Heart left ventricle (tissue), 16 donors: Measurements from ENCODE around the gene INO80C. TPM values are rescaled to one million over a fixed set of nuclear protein-coding genes. Genes with fewer than 3 reads are reported as not detected.

ENCODE experiments used
- ATAC-seq, 4 donors: fragments of 200-7000 bp; cut with Tn5 transposase; one replicate each; pipeline ENCODE4 v1.9.1; 2020 to 2022; ENCODE audit warnings: moderate library complexity in 4 of 4, mild to moderate bottlenecking in 3 of 4, moderate number of reproducible peaks in 1 of 4
- DNase-seq, 5 donors: peaks; one replicate each; pipeline ENCODE4 v3.0.0-alpha.2; 2020
- H3K27ac ChIP-seq, 12 donors: fragments of 200-600 bp; sonication (generic) in 4 of 12; one replicate each; pipeline versions ENCODE4 v1.5.0 to v1.8.0; 2016 to 2022; ENCODE audit warnings: mild to moderate bottlenecking in 2 of 12
- H3K27me3 ChIP-seq, 9 donors: fragments of 200-600 bp; sonication (generic) in 2 of 9; one replicate each; pipeline versions ENCODE4 v1.5.1 to v1.8.0; 2016 to 2022; ENCODE audit warnings: mild to moderate bottlenecking in 3 of 9
- H3K36me3 ChIP-seq, 9 donors: fragments of 200-600 bp; sonication (generic) in 2 of 9; one replicate each; pipeline versions ENCODE4 v1.5.0 to v1.8.0; 2018 to 2022; ENCODE audit warnings: mild to moderate bottlenecking in 2 of 9
- H3K4me1 ChIP-seq, 12 donors: fragments of 200-600 bp; sonication (generic) in 4 of 12; one replicate each; pipeline versions ENCODE4 v1.5.0 to v1.8.0; 2016 to 2022; ENCODE audit warnings: mild to moderate bottlenecking in 3 of 12
- H3K4me3 ChIP-seq, 12 donors: fragments of 200-600 bp; sonication (generic) in 4 of 12; one replicate each; pipeline versions ENCODE4 v1.5.0 to v1.8.0; 2017 to 2022; ENCODE audit warnings: mild to moderate bottlenecking in 9 of 12, moderate library complexity in 4 of 12
- H3K9me3 ChIP-seq, 12 donors: fragments of 200-600 bp; sonication (generic) in 4 of 12; one replicate each; pipeline versions ENCODE4 v1.5.0 to v1.8.0; 2016 to 2022; ENCODE audit warnings: mild to moderate bottlenecking in 1 of 12
- POLR2A ChIP-seq, 2 donors: fragments of 450-650 bp; IDR thresholded peaks; one replicate each; pipeline ENCODE4 v1.6.1; 2017; ENCODE audit warnings: antibody characterized with exemption in 2 of 2, mild to moderate bottlenecking in 2 of 2, moderate library complexity in 2 of 2
- WGBS, 4 donors: extraction: QIAGEN DNeasy Blood & Tissue Kit in 2 of 4; methylation state at CpG; one replicate each; pipeline versions ENCODE4 v1.1.5 to v1.1.7; 2013 to 2018; 5-methylcytosine and 5-hydroxymethylcytosine counted together
- intact Hi-C, 10 donors: fragments of 100-400 bp; cut with DNase I; formaldehyde crosslinking; loops; one replicate each; pipeline versions ENCODE4 v1.11.1 to v1.14.2; 2022
- polyA plus RNA-seq, 2 donors: library from polyadenylated mRNA; stranded (reverse); fragments of 200-250 nt; gene quantifications; one replicate each; pipeline ENCODE4 v1.2.3, GENCODE V29; 2013
- total RNA-seq, 9 donors: library from RNA; depleted of rRNA in 2 of 9; stranded (reverse); fragments of >200 nt in 2 of 9; fragmentation: NEBNext Ultra II Directional in 3 of 9; extraction: Animal tissue kit (Norgen Biotek cat#: 25700) in 3 of 9; gene quantifications; one replicate each; pipeline versions ENCODE4 v1.1.0 to v1.2.4, GENCODE V29; 2016 to 2023
- TF ChIP-seq, protein P1 (sequence below), 12 donors: fragments of 200-600 bp; sonication (generic) in 4 of 12; IDR thresholded peaks; one replicate each; pipeline versions ENCODE4 v1.5.0 to v1.8.0; 2018 to 2022; ENCODE audit warnings: antibody characterized with exemption in 12 of 12, mild to moderate bottlenecking in 5 of 12
- donor health status: ischemic (EF 13 %, LVEDD 7.1; RV severe dilation, severe dysfunction).
- donor health status: healthy with polysubstance abuse.
- donor health status: DM: no; HTN: yes; CAD: no.
- donor health status: DM: no; HTN: no; CAD: no.
- donor health status: ischemic (EF 25% LVEDD 6.9; RV normal size, moderate dysfunction).
- donor health status: ischemic (EF 25% LVEDD 5.7; RV mildly dilated, moderate dysfunction).
- donor health status: healthy.
- donor health status: DM: yes; HTN: yes; CAD: no.
- donor health status: ischemic (EF 35%, LVEDD 5.7; RV mildly dilated, moderate dysfunction).
- donor health status: nonischemic (EF 11% LVEDD 7.7; RV severe dilation, severe dysfunction).
- donor health status: DM: yes; HTN: yes; CAD: no.
- donor health status: PGD.
- donor health status: ischemic (EF 29% LVEDD 5.4; RV normal size, mild dysfunction).
- donor health status: nonischemic (EF 23%, LVEDD 6.1; RV moderate dilation, normal function).

Gene INO80C
- total and polyA plus RNA-seq, 11 donors: 5.6 to 29.0 (median 22.3) TPM

- Histone ChIP-seq H3K27me3 (no peaks in the 10 kb centered on the region), H3K4me1 (peaks cover 0 to 24% (median 7%) of the 10 kb centered on the region in 12 donors), H3K9me3 (no peaks in the 10 kb centered on the region), H3K4me3 (no peak overlapping the region), H3K36me3 (no peaks in the 10 kb centered on the region), H3K27ac (no peak overlapping the region)
- TF ChIP-seq POLR2A (IDR thresholded peaks at IDR 0.05): no peak
- TF ChIP-seq, protein P1, sequence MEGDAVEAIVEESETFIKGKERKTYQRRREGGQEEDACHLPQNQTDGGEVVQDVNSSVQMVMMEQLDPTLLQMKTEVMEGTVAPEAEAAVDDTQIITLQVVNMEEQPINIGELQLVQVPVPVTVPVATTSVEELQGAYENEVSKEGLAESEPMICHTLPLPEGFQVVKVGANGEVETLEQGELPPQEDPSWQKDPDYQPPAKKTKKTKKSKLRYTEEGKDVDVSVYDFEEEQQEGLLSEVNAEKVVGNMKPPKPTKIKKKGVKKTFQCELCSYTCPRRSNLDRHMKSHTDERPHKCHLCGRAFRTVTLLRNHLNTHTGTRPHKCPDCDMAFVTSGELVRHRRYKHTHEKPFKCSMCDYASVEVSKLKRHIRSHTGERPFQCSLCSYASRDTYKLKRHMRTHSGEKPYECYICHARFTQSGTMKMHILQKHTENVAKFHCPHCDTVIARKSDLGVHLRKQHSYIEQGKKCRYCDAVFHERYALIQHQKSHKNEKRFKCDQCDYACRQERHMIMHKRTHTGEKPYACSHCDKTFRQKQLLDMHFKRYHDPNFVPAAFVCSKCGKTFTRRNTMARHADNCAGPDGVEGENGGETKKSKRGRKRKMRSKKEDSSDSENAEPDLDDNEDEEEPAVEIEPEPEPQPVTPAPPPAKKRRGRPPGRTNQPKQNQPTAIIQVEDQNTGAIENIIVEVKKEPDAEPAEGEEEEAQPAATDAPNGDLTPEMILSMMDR (IDR thresholded peaks at IDR 0.05): no peak
- no peak for DNase-seq
- 33 to 36% (median 35%) methylated on average over 4 of the region's 4 CpGs for WGBS, 4 donors
- intact Hi-C loops: loop anchor here in 2 of 10 donors (5.0 to 10.0 kb wide), 2 partner anchors 72 to 275 kb away; partner anchors contain the start of gene GALNT1 (in 1 of the 2)
- ATAC-seq: peak in 1 of 4 donors; percentile 42
These were observed 12.4 kb upstream of the INO80C start for GRCh38 chr18:35510076-35510651.

DNA sequence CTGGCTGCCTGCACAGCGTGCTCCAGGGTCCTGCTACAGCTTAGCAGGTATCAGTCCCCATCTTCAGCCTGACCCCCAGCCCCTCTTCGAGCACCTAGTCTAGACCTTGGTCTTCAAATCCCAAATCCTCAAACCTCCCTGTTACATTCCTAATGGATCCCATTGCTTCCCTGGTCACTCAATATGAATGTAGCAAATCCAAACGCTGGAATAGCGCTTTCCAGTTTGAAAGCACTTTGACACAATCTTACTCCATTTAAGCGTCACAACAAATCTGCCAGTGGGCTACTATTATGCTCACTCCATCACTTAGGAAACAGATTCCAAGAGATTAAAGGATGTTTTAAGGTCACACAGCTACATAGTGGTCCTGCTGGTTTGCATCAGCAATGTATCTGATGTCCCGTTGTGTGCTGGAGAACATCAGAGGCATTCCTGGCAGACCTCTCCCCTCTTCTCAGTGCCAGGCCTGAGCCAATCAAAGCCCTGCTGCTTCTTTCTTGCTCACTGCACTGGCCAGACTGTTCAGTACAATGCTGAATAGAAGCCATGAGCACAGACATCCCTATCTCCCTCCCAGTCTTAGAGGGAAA is 11.1 kb upstream of the INO80C start:
- TF ChIP-seq, protein P1 (IDR thresholded peaks at IDR 0.05): no peak
- TF ChIP-seq POLR2A (IDR thresholded peaks at IDR 0.05): no peak
- no peaks in the 10 kb centered on the region for H3K9me3 ChIP-seq
- 74 to 82% (median 76%) methylated on average over 6 of the region's 6 CpGs for WGBS, 4 donors
- no peak overlapping the region for H3K4me3 ChIP-seq
- DNase-seq: no peak
- intact Hi-C loops: loop anchor here in 1 of 10 donors (10.0 kb wide), 1 partner anchor 66 kb away; no protein-coding TSS in a partner anchor
- peak in 1 of 4 donors; percentile 56 for ATAC-seq
- H3K4me1 ChIP-seq: peaks cover 0 to 14% (median 6%) of the 10 kb centered on the region in 12 donors
- no peaks in the 10 kb centered on the region for H3K27me3 ChIP-seq
- H3K36me3 ChIP-seq: no peaks in the 10 kb centered on the region
- H3K27ac ChIP-seq: no peak overlapping the region

GRCh38 chr18:35508030-35508429 is 10.3 kb upstream of the INO80C start:
- intact Hi-C loops: loop anchor here in 1 of 10 donors (10.0 kb wide), 1 partner anchor 67 kb away; no protein-coding TSS in a partner anchor

GRCh38 chr18:35507623-35508022 is 9.9 kb upstream of the INO80C start:
- 87 to 93% (median 90%) methylated on average over 3 of the region's 3 CpGs for WGBS, 4 donors
- TF ChIP-seq, protein P1 (IDR thresholded peaks at IDR 0.05): no peak
- TF ChIP-seq POLR2A (IDR thresholded peaks at IDR 0.05): no peak
- DNase-seq: no peak

More at GRCh38 chr18:35508030-35508429, 10.3 kb upstream of the INO80C start:
- H3K27ac ChIP-seq: no peak overlapping the region
- DNase-seq: no peak
- no peaks in the 10 kb centered on the region for H3K36me3 ChIP-seq
- no peaks in the 10 kb centered on the region for H3K27me3 ChIP-seq
- no peak overlapping the region for H3K4me3 ChIP-seq
- H3K9me3 ChIP-seq: no peaks in the 10 kb centered on the region
- TF ChIP-seq POLR2A (IDR thresholded peaks at IDR 0.05): no peak
- TF ChIP-seq, protein P1 (IDR thresholded peaks at IDR 0.05): no peak
- ATAC-seq: no peak
- peaks cover 0 to 7% (median 0%) of the 10 kb centered on the region in 12 donors for H3K4me1 ChIP-seq
- 84 to 93% (median 90%) methylated on average over 5 of the region's 5 CpGs for WGBS, 4 donors

More at GRCh38 chr18:35507623-35508022, 9.9 kb upstream of the INO80C start:
- no peak for ATAC-seq
- no peaks in the 10 kb centered on the region for H3K9me3 ChIP-seq
- H3K4me3 ChIP-seq: no peak overlapping the region
- intact Hi-C loops: loop anchor here in 1 of 10 donors (10.0 kb wide), 1 partner anchor 67 kb away; no protein-coding TSS in a partner anchor
- H3K27me3 ChIP-seq: no peaks in the 10 kb centered on the region
- H3K4me1 ChIP-seq: peaks cover 0 to 7% (median 0%) of the 10 kb centered on the region in 12 donors
- no peak overlapping the region for H3K27ac ChIP-seq
- no peaks in the 10 kb centered on the region for H3K36me3 ChIP-seq
